ENCODE results near the gene ZNF569. TPM values are rescaled to one million over a fixed set of nuclear protein-coding genes. Genes with fewer than 3 reads are reported as not detected.

Gene ZNF569
- total and polyA plus RNA-seq, 2 of the 13 experiments (the other 11 are each of a cell fraction or from before 2014, with no cell fraction given): 1.4 to 5.7 TPM

GRCh38 chr19:37466798-37467607, at the start of gene ZNF569 (continued):
- TF ChIP-seq ZNF142 (CRISPR knock-in tag; IDR thresholded peaks at IDR 0.05) (peak; percentile 65; the same call in 1 of the 2 replicates), ZNF609 (CRISPR knock-in tag; IDR thresholded peaks at IDR 0.05; ENCODE audit: borderline replicate concordance) (no peak), ZBTB10 (CRISPR knock-in tag; IDR thresholded peaks at IDR 0.05; ENCODE audit: borderline replicate concordance) (no peak), RORA (CRISPR knock-in tag; IDR thresholded peaks at IDR 0.05) (no peak), MEF2D (CRISPR knock-in tag; IDR thresholded peaks at IDR 0.05) (peak; percentile 82), RXRA (CRISPR knock-in tag; IDR thresholded peaks at IDR 0.05) (peak; percentile 40; the same call in 1 of the 2 replicates), ZFP82 (CRISPR knock-in tag; IDR thresholded peaks at IDR 0.05; ENCODE audit: borderline replicate concordance) (no peak), ZNF777 (CRISPR knock-in tag; IDR thresholded peaks at IDR 0.05) (0 out of 2 replicates have a peak, but pooled peaks have one; percentile 29), YY1 (IDR thresholded peaks at IDR 0.05; ENCODE audit: insufficient read depth, insufficient replicate concordance, low read depth, low read length) (no peak), PBX3 (CRISPR knock-in tag; IDR thresholded peaks at IDR 0.05; ENCODE audit: borderline replicate concordance) (no peak)

All from HepG2 (cell line).